Activated T-helper 1 cell treated with Interleukin-2 at 50 U/mL for 16 hours (primary cell): Measurements from ENCODE around the gene SLC22A23.

ENCODE experiments used
- DNase-seq: peaks from one replicate; pipeline ENCODE4 v3.0.0-alpha.2; 2020; ENCODE audit warnings: low read depth

SLC22A23 gene

DNA sequence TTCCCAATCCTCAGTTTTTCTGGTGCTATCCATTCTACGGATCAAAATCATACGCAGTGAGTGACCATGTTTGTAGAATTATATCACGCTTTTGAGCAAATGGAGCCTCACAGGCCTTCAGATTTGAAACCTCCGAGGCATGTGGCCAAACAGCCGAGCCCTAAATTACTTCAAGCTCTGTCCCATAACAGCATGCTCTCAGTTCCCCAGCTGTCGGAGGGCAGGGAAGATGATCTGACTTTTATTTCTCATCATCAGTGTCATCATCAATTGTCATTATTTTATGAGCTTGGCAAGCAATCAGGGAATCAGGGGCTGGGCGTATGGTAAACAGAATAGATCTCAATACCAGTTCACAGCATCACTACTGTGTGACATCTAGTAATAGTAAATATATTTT is 124.9 kb downstream of the SLC22A23 start:
- DNase-seq = no peak

- DNase-seq = no peak
These were observed 125.4 kb downstream of the SLC22A23 start for GRCh38 chr6:3331494-3331893.

- DNase-seq = no peak
These were observed 126.7 kb downstream of the SLC22A23 start for GRCh38 chr6:3330199-3330598.

DNA sequence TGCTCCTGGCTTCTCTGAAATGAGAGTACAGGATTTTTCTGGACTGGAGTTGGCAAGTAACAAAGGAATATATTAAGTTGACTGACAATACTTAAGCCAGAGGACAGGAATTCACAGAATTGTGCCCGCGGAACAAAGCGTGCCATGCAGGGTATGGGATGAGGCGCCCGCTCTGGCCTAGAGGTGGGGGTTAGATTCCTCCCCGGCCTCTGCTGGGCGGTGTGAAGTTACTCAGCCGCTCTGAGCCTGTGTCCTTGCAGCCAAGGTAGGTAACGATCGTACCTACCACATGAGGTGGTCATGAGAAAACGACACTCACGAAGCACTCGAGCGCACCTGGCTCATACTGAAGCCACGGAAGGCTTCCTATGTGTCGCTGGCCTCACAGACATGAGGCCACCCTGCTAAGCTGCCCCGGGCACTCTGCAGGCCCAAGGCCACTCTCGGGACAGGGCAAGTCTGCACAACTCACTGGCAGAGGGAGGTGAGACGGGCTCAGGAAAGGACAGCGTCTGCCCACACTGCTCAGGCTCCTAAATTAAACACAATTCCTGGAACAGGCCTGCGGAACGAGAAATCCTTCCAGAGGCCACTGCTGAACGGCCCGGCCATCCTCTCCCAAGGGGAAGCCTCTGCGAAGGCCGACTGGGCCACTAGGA is 127.3 kb downstream of the SLC22A23 start:
- DNase-seq = no peak

DNA sequence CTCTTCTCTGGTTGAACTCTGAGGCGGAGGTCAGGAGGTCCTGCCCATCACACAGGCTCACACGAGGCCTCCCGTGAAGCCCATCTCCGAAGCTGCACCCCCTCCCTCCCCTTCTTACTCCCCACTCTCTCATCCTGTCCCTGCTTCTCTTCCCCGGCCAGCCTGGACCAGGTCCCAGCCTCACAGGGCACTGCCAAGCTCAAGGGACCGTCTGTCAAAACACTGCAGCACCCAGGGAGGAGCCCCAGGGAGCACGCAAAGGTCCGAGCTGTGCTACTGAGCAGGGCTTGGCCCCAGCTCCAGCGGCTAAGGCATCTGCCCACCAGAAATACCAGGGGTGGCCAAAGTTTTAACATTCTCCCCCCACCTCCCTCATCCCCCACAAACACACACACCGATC is 128.1 kb downstream of the SLC22A23 start:
- no peak for DNase-seq

GRCh38 chr6:3328145-3328544 is 128.7 kb downstream of the SLC22A23 start:
- no peak for DNase-seq

GRCh38 chr6:3327403-3327802 is 129.4 kb downstream of the SLC22A23 start:
- DNase-seq = no peak

- DNase-seq = no peak
These were observed 129.9 kb downstream of the SLC22A23 start for GRCh38 chr6:3326981-3327380.

DNA sequence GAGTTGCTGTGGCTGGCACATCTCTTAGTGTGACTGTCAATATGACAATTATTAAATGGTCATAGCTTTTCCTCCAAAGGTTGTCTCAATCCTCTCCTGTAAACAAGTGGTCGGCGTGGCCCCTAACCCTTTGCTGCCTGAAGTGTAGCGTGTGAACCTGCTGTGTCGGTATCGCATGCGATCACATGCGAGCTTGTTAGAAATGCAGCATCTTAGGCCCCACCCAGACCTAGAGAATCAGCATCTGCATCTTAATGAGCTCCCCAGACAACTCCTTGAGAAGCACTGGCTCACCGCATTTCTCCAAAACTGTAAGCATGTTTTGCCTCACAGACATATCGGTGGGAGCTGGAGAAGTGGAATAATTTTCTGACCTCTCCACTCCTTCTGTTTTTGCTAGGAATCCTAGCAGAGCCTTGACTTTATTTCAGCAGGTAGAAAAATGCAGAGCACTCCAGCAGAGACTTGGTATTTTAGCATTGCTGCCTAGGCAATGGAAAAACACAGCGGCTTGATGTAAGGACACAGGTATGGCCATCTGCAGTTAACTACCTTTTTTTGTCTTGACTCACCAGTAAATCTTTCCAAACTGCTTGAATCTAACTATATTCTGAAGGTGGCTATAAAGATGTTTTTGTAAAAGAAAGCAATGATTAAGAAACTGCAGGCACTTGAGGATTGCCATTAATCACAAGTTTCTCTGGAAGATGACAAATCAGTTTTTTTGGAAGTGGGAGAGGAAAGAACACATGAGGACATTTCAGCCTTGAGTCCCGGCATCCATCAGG is 130.5 kb downstream of the SLC22A23 start:
- no peak for DNase-seq

DNA sequence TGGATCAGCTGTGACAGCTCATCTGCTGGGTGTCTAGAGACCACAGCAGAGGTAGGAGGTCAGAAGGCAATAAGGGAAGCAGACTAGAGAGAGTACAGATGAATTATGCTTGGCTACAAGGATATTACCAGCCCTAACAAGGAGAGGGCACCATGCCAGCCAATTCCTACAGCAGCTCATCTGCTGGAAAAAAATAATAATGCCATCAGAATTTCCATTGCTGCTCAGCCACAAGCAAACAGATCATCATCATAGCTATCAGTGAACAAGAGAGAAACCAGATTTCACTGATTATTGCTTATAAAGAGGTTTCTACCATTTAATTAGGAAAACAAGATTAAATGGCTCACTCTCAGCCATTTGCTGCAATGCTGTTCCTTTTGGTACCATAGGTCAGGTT is 131.6 kb downstream of the SLC22A23 start:
- no peak for DNase-seq

GRCh38 chr6:3324262-3324942 is 132.4 kb downstream of the SLC22A23 start:
- DNase-seq = no peak

DNA sequence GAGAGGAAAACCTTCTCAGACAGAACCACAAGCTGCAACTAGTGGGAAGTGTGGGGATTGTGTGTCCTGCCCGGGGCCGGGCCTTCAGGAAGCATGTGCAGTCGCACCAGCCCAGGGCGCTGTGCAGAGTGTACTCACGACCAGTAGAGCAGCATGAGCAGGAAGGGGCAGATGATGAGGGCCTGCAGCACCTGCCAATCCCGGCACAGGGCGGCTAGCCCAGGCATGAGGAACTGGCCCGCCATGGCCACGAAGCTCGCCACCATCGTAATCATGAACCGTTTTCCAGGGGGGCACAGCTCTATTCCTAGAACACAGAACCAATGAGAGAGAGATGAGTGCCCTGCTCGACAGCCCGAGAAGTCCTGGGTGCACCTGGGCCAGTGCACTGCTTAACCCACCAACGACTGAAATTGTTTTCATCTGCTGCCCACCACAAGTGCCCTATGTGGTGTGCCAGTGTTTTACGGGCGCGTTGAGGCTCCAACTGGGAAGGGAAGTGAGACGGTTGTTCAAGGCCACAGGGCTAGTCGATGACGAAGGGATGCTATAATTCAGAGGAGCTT is 133.1 kb downstream of the SLC22A23 start:
- DNase-seq = no peak

DNA sequence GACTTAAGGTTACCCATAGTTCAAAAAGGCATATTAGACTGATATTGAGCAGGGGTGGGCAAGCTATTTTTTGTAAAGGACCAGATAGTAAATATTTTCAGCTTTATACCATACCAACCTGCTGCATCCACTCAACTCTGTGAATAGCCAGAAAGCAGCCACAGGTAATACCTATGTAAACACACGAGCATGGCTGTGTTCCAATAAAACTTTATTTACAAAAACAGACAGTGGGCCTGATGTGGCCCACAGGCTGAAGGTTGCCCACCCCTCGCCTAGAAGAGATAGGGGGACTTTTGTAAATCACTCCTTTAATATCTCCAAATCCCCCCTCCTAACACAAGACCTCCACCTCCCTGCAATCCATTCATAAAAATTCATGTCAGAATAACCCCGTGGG is 133.7 kb downstream of the SLC22A23 start:
- no peak for DNase-seq

DNA sequence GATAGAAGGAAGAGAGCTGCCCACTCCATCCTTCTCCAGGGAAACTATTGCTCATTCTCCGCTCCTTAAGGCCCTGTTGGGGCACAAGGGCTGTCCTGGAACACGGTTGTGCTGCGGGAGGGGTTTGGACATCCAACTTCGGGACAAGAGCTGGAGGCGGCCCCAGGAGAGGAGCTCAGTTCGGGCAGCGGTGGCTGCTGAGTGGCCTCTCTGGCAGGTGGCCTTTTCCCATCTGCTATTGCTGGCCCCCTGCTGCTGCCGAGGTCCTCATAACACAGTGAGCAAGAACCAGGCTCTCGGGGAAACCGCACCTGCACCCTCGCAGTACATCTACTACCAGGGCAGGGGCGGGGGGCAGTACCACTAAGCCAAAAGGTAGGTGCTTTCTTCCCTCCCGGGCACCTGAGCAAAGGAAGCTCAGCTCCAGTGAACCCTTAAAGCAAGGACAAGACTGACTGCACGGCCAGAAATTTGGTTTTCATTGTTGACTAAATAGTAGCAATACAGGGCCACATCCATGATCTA is 134.4 kb downstream of the SLC22A23 start:
- DNase-seq = no peak

DNA sequence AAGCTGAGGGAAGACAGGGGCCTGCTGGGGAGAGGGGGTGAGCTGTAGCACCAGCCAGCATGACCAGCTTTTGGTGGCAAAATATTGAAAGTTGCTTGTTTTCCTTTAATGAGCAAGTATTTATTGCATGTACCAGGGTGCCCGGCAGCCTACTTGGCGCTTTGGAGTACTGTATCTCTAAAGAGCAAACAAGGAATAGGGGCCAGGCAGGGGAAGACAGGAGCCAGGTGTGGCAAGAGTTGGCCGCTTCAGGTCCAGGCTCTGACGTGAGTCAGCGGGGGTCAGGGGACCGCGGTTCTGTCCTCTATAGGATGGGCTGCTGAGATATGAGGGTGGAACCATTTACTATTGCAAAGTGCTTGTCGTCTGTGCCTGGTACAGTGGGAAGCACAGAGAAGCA is 135.0 kb downstream of the SLC22A23 start:
- no peak for DNase-seq

- no peak for DNase-seq
These were observed 135.8 kb downstream of the SLC22A23 start for GRCh38 chr6:3321042-3321441.

GRCh38 chr6:3320238-3320811 is 136.5 kb downstream of the SLC22A23 start:
- DNase-seq = no peak

DNA sequence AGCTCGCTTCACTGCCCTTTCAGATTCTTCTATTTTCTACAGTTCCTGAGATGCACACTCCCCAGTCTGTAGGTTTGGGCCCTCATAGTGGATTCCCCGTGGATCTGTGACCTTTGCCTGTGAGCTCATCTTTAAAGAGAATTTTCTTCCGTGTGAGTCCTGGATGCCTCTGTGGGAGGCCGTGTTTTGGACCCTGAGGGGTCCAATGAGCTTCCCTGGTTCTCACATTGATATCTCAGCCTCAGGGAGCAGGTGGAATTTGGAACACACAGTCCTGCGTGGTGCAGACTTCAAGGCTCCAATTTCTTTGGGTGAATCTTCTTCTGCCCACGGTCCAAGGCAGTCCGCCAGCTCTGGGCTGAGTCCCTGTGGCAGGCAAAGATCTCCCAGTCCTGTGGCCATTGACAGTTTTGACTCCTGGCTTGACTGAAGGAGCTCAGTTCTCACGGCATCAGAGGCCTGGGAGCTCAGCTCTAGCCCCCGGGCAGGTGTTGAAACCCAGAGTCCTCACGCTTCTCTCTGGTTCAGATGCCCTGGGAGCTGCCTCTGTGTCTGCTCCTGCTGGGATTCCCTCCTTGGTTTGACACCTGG is 137.1 kb downstream of the SLC22A23 start:
- no peak for DNase-seq

DNA sequence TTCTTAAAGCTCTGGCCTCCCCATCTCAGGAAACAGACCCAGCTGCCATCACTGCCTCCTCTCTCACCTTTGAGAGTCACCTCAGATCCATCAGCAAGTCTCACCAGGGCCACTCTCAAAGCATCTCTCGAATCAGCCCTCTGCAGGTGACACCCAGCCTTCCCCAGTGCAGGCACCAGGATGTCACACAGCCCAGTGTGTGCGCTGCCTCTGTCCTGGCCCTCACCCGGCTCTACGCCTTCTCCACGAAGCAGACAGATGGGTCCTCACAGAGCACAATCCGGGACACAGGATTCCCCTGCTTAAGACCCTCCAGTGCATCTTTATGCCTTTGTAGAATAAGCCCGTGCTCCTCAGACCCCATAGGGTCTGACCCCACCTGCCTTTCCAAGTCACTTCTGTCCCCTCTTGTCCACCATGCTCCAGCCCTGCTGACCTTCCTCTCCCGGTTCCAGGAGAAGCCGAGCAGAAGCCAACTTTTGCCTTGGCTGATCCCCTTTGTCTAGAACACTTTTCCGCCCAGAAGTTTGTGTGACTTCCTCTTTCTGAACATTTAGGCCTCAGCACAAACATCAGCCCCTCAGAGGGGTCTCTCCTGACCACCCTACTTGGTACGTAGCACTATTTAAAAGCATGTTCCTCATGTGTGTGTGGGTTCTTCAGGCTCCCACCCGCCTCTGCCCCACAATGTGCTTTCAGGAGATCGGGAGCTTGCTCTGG is 137.9 kb downstream of the SLC22A23 start:
- no peak for DNase-seq

DNA sequence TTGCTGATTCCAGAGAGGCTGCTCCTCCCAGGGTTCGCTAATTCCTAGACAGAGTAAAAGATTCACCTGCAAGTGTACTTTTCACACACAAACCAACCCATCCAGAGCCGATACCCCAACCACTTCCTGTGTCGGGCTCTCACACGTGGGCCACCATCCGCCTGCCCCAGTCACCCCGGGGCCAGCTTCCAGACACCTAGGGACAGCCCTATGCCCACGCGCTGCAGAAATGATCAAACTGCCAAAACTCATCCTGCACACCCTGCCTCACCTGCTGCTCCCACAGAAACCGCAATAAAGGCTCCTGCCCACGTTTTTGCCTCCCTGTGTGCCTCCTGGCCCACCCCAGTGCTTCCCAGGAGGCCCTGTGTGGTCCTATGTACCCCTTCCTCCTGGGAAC is 138.6 kb downstream of the SLC22A23 start:
- DNase-seq = peak; percentile 10

GRCh38 chr6:3317741-3318211 is 139.1 kb downstream of the SLC22A23 start:
- DNase-seq = no peak
